ENCODE results near the gene CENPS.

The CENPS gene

GRCh38 chr1:10438677-10439163 is 8.5 kb downstream of the CENPS start:
- DNase-seq (ENCODE audit: low read depth in 1 of 2, low spot score in 1 of 2), result no peak
- no peaks in the 10 kb centered on the region for H3K27me3 ChIP-seq (ENCODE audit: insufficient read depth, poor library complexity, severe bottlenecking)
- H3K27ac ChIP-seq (replicated peaks), result no peak overlapping the region
- H3K4me3 ChIP-seq (replicated peaks; ENCODE audit: insufficient read depth, low read length), result no peak overlapping the region
- TF ChIP-seq SPI1 (IDR thresholded peaks at IDR 0.05; ENCODE audit: borderline replicate concordance, low read depth), result no peak
- TF ChIP-seq POLR2AphosphoS5 (IDR thresholded peaks at IDR 0.05; ENCODE audit: low read depth), result no peak
- TF ChIP-seq CTCF (IDR thresholded peaks at IDR 0.05; ENCODE audit: insufficient read depth, low read length), result no peak
- TF ChIP-seq GABPA (IDR thresholded peaks at IDR 0.05; ENCODE audit: low read depth), result no peak
- no peak for TF ChIP-seq REST (IDR thresholded peaks at IDR 0.05; ENCODE audit: insufficient replicate concordance, low read depth)

DNA sequence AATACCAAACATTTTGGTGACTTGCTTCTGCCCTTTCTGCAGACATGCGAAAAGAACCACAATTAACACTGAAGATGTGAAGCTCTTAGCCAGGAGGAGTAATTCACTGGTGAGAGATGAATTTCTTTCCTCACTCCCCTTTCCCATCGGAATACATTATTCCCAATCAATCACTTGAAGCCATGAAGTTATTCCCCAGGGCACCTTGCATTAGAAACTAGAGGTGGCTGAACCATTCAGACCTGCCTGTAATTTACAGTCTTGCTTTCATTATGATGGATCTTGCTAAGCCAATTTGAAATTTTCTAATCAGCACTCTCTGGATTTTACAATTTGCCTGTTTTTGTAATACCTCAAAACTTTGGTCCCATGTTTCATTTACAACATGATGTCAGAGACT is 10.1 kb downstream of the CENPS start:
- no peak for TF ChIP-seq GABPA (IDR thresholded peaks at IDR 0.05; ENCODE audit: low read depth)
- no peak for TF ChIP-seq SPI1 (IDR thresholded peaks at IDR 0.05; ENCODE audit: borderline replicate concordance, low read depth)
- no peak for TF ChIP-seq POLR2AphosphoS5 (IDR thresholded peaks at IDR 0.05; ENCODE audit: low read depth)
- no peak for TF ChIP-seq CTCF (IDR thresholded peaks at IDR 0.05; ENCODE audit: insufficient read depth, low read length)
- no peak for TF ChIP-seq REST (IDR thresholded peaks at IDR 0.05; ENCODE audit: insufficient replicate concordance, low read depth)
- no peak overlapping the region for H3K4me3 ChIP-seq (replicated peaks; ENCODE audit: insufficient read depth, low read length)
- no peak for DNase-seq (ENCODE audit: low read depth in 1 of 2, low spot score in 1 of 2)
- no peak overlapping the region for H3K27ac ChIP-seq (replicated peaks)
- H3K27me3 ChIP-seq (ENCODE audit: insufficient read depth, poor library complexity, severe bottlenecking), result no peaks in the 10 kb centered on the region

DNA sequence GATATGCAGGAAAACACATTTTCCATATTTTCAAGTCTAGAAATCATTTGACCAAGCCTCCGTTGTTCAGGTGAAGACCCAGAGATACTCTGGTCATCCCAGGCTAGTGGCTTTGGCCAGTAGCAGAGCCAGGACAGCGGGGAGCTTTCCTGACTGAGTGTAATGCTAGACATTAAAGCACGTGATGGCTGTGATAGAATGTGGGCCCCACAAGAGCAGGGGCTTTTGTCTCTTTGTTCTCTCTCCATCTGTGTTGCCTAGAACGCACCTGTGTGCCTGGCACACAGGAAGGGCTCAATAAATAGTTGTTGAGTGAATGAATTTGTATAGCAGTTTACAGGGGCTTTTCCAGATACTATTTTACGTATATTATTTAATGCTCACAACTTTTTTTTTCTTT is 10.6 kb downstream of the CENPS start:
- Histone ChIP-seq H3K27me3 (ENCODE audit: insufficient read depth, poor library complexity, severe bottlenecking) (no peaks in the 10 kb centered on the region), H3K4me3 (replicated peaks; ENCODE audit: insufficient read depth, low read length) (no peak overlapping the region), H3K27ac (replicated peaks) (no peak overlapping the region)
- DNase-seq (ENCODE audit: low read depth in 1 of 2, low spot score in 1 of 2), result no peak
- TF ChIP-seq REST (IDR thresholded peaks at IDR 0.05; ENCODE audit: insufficient replicate concordance, low read depth), result no peak
- no peak for TF ChIP-seq CTCF (IDR thresholded peaks at IDR 0.05; ENCODE audit: insufficient read depth, low read length)
- TF ChIP-seq GABPA (IDR thresholded peaks at IDR 0.05; ENCODE audit: low read depth), result no peak
- no peak for TF ChIP-seq SPI1 (IDR thresholded peaks at IDR 0.05; ENCODE audit: borderline replicate concordance, low read depth)
- TF ChIP-seq POLR2AphosphoS5 (IDR thresholded peaks at IDR 0.05; ENCODE audit: low read depth), result no peak

Data from HL-60 (cell line).